ENCODE data around the gene FAXDC2.

The FAXDC2 gene

GRCh38 chr5:154793599-154794524 is 56.5 kb downstream of the FAXDC2 start:
- DNase-seq: no peak

DNA sequence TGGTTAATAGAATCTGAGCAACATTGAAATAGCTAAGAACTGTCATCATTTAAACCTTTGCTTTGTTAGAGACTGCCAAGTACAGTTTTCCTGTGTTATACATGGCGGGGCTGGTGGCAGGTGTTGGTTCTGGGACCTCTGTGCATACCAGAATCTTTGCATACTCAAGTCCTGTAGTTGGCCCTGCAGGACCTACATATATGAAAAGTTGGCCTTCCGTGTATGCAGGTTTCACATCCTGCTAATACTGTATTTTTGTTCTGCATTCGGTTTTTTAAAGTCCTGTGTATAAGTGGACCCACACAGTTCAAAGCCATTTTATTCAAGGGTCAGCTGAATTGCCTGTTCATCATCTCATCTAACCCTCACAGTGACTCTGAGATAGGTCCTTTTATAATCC is 58.9 kb downstream of the FAXDC2 start:
- no peak for DNase-seq

GRCh38 chr5:154788212-154788611 is 62.2 kb downstream of the FAXDC2 start:
- no peak for DNase-seq

DNA sequence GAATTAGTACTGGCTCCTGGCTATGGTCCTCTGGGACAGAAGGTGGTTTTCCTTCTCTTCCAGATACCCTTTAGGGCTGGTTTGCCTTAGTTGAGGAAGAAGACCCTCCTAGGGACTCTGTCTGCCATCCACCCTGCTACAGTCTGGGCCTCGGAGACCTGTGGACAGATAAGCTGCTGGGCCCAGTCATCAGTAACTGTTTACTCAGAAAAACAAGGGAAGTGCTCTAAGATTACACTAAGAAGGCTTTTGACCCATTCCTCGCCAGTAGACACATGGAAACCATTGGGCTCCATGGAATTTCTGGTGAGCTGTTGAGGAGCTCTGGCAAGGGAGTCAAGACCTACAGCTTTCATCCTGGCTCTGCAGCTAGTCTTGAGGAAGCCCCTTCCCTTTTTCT is 64.0 kb downstream of the FAXDC2 start:
- no peak for DNase-seq

DNA sequence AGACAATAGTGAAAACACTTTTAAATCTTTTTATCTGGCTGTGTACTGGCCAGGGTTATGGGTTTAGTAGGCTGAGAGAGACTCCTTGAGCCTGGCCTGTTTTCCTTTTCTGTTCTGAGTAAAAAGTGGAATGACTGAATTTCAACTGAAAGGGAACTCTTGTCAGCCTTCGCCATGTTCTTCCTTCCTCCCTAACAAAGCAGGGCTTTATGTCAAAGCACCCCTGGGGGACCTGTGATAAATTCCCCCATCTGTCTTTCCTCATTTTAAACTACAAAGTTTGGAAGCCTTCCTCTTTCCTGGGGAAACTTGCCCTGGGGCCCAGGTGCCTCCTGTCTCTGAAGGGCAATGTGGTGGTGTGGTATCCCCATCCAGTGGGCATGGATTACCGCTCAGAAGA is 65.5 kb downstream of the FAXDC2 start:
- no peak for DNase-seq

GRCh38 chr5:154783774-154784460 is 66.5 kb downstream of the FAXDC2 start:
- no peak for DNase-seq

DNA sequence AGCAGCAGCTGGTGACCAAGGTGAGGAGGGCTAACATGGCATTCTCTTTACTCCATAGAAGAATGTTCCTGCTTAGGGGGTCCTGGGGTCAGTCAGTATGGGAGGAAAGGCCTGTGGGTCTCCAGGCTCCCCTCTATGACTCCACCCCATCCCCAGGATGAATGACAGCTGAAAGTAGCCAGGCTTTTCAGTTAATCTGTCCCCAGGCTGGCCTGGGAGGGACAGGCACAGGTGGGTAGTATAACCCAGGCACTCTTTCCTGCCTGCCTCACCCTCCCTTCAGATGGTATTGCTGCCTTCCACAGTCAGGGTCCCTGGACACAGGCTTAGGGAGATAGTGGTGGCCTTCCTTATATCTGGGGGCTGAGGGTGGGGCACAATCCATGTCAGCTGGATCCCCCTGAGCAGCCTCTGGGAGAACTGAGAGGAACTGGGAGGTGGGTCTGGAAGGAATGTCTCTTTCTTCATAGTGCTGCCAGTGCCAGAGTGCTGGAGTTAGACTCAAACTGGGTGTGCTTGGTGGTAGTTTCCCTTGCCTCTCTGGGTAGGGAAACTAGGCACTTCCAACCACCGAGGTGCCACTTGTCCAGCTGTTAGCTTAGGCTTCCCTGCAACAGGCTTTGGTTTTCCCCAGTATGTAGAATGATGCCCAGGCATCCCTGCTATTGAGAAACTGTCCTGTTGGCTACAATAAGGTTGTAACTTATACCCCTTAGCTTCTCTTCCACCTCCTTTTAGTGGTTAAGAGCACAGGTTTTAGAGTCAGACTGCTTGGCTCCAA is 67.4 kb downstream of the FAXDC2 start:
- DNase-seq: no peak

DNA sequence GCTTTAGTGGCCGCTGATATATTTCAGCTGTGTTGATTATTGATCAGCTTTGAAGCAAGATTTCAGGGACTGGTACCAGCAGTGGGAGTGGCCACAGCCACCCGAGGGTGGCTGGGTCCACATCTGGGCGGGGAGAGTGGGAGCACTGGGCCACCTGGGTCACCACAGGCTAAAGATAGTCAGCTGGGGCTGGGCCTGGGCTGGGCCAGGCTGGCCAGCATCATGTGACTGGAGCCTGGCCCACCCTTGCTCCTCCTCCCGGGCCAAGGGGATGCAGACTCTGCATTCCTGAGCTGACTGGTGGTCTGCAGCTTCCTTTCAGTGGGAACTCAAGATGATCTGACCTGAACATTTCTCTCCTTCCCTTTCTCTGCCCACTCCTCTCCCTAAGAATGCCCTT is 68.1 kb downstream of the FAXDC2 start:
- no peak for DNase-seq

DNA sequence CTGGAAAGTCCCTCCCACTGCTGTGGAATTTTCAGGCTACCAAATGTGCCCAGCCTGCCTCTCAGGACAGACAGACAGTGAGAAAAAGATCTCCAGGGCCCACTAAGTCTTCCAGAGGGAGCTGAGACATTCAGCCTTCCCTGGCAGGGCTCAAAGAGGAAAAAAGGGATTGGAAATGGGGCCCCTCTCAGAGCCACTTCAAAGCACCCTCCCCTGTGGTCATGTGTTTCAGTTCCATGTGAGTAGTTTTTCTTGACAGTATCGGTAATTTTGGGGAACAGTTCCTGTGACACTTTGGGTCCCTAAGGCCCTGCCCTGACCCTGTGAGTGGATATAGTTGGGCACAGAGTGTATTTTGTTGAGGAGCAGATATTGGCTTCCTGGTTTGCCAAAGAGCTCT is 70.3 kb downstream of the FAXDC2 start:
- no peak for DNase-seq

DNA sequence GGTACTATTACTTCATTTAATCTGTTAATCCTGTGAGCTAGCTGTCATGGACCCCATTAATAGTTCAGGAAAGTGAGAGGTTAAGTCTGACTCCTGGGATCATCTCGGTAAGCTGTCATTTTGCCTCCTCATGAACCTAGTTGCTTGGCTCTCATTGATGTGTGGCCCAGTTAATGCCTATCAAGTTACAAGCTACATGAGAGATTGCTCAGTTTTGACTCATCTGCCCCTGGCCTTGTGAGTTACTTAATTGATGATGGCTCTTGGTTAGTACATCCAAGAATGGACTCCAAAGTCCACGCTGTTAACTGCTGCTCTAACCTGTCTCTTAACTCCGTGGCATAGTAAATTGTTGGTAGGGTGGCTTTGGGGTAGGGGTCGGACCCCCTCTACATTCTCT is 71.3 kb downstream of the FAXDC2 start:
- DNase-seq: no peak

DNA sequence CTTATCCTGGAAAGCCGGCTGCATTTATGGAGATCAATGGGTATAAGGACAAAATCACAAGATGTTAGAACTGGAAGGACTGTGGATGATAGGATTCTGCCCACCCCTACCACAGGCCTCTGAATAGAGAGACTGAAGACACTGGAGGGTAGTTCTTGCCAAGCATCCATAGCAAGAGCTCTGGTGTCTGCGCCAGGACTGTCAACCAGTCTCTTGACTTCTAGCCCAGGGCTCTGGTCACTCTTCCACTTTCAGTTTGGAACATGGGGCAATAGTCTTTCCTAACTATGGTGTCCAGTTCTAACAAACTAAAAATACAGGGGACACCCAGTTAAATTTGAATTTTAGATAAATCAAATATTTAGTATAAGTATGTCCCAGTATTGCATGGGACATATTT is 71.9 kb downstream of the FAXDC2 start:
- DNase-seq: no peak

DNA sequence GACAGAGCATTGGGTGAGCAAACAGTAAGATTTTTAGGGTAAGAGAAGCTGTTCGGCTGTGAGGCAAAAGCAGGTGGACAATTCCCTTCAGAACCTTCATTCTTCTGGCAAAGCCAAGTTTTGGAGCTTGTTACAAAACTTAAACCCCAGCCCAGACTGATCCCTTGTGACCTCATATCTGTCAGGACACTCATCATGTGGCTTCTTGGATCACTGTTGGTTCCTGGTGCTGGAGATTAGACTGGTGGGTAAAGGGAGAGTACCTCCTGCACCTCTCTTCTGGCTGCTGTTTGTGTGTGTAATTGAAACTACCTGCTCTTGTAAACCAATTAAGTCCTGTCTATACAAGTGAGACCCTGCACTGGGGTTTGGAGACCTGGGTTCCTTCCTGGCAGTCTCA is 74.2 kb downstream of the FAXDC2 start:
- DNase-seq: no peak

DNA sequence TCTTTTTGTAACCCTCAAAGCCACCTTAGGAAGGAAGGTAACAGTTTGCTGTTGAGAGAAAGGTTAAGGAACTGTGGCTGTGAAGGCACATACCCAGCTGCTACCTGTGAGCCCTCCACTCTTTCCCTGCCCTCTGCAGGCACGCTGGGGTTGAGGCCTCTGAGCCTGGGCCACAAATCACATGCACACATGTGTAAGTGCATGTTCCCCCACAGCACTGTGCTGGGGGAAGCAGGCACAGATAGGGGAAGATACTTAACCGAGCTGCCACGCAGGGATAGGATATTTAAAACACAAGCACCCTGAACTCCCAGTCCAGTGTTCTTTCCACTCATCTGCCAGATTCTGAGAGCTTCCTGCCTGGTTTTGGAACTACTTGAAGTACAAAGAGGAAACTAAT is 77.1 kb downstream of the FAXDC2 start:
- no peak for DNase-seq

GRCh38 chr5:154771383-154771901 is 79.0 kb downstream of the FAXDC2 start:
- no peak for DNase-seq

- DNase-seq: no peak
Observed at GRCh38 chr5:154770111-154770510, 80.3 kb downstream of the FAXDC2 start.
